T-helper 1 cell treated with Interleukin-12 subunit alpha and Interleukin-12 subunit beta and Interleukin-4 antibody, amounts not matched to agents 30 μg/mL and 1 μg/mL, for 36 hours (primary cell): ENCODE results near the gene AZU1.
A peak's percentile ranks its signal among the peaks of the same experiment; 100 is the strongest.

Experiments
- H3K27ac Mint-ChIP-seq: one replicate; pipeline ENCODE4 v1.8.0; 2021; ENCODE audit warnings: mild to moderate bottlenecking, mixed read lengths
- H3K27me3 Mint-ChIP-seq: one replicate; pipeline ENCODE4 v1.8.0; 2021; ENCODE audit warnings: low read depth, mixed read lengths
- H3K36me3 Mint-ChIP-seq: one replicate; pipeline ENCODE4 v1.8.0; 2021; ENCODE audit warnings: low read depth, mixed read lengths
- H3K4me1 Mint-ChIP-seq: one replicate; pipeline ENCODE4 v1.8.0; 2021; ENCODE audit warnings: low read depth, mixed read lengths
- H3K4me3 Mint-ChIP-seq: one replicate; pipeline ENCODE4 v1.8.0; 2021; ENCODE audit warnings: mild to moderate bottlenecking, moderate library complexity, mixed read lengths
- H3K9me3 Mint-ChIP-seq: one replicate; pipeline ENCODE4 v1.8.0; 2021; ENCODE audit warnings: mixed read lengths

The AZU1 gene

DNA sequence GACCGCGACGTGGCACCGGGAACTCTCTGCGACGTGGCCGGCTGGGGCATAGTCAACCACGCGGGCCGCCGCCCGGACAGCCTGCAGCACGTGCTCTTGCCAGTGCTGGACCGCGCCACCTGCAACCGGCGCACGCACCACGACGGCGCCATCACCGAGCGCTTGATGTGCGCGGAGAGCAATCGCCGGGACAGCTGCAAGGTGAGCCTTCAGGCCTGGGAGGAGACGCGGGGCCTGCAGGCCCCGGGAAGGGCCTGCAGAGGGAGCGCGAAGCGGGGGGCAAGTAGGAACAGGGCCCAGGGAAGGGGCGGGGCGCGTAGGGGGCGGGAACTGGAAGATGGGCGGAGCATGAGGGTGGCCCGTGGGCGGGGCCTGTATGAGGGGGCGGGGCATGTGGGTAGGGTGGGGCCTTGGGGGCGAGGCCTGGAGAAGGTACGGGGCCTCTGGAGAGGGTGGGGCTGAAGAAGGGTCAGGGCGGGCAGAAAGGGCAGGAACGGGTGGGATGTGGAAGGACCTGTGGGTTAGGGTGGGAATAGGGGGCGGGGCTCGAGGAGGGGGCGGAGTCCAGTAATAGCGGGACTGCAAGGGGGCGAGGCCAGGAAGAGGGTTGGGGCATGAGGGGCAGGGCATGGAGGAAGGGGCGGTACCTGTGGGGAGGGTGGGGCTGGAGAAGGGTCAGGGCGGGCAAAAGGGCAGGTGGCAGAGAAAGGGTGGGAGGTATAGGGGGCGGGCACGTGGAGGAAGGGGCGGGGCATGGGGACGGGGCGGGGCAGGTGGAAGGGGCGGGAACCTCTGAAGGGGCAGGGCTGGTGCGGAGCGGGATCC is 34.3 kb downstream of the AZU1 start:
- Mint-ChIP-seq H3K9me3 (no peaks in the 10 kb centered on the region), H3K4me1 (peaks cover 7% of the 10 kb centered on the region), H3K27ac (no peak overlapping the region), H3K27me3 (peaks cover 19% of the 10 kb centered on the region), H3K36me3 (peaks cover 2% of the 10 kb centered on the region), H3K4me3 (peak overlapping the region; percentile 74)

- H3K4me1 Mint-ChIP-seq: peaks cover 5% of the 10 kb centered on the region
- no peaks in the 10 kb centered on the region for H3K9me3 Mint-ChIP-seq
- peak overlapping the region; percentile 74 for H3K4me3 Mint-ChIP-seq
- H3K27ac Mint-ChIP-seq: peak overlapping the region; percentile 78
- peaks cover 17% of the 10 kb centered on the region for H3K27me3 Mint-ChIP-seq
- H3K36me3 Mint-ChIP-seq: peaks cover 6% of the 10 kb centered on the region
Measured at GRCh38 chr19:862581-863314, 35.1 kb downstream of the AZU1 start.

- Mint-ChIP-seq H3K36me3 (peaks cover 6% of the 10 kb centered on the region), H3K27me3 (peaks cover 13% of the 10 kb centered on the region), H3K27ac (peak overlapping the region; percentile 78), H3K9me3 (no peaks in the 10 kb centered on the region), H3K4me1 (peaks cover 5% of the 10 kb centered on the region), H3K4me3 (peak overlapping the region; percentile 57)
Measured at GRCh38 chr19:863315-863620, 35.6 kb downstream of the AZU1 start.

DNA sequence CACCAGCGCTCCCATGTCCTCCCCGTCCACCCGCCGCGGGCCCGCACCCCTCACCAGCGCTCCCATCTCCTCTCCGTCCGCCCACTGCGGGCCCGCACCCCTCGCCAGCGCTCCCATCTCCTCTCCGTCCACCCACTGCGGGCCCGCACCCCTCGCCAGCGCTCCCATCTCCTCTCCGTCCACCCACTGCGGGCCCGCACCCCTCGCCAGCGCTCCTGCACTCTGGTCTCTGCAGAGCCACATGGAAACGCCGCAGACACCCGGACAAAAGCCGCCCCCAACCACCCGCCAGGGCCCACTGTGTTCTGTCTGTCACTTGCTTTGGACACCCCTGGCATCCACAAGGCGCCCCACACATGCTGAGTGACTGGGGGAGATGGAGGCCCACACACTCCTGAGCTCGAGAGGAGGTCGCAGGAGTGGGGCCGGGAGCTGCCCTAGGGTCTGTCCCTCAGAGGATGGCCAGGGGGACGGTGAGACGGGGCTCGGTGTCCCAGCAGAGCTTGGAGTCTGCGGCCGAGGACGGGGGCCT is 39.2 kb downstream of the AZU1 start:
- H3K27me3 Mint-ChIP-seq: no peaks in the 10 kb centered on the region
- H3K4me1 Mint-ChIP-seq: peaks cover 7% of the 10 kb centered on the region
- H3K36me3 Mint-ChIP-seq: peaks cover 15% of the 10 kb centered on the region
- H3K4me3 Mint-ChIP-seq: no peak overlapping the region
- H3K9me3 Mint-ChIP-seq: no peaks in the 10 kb centered on the region
- no peak overlapping the region for H3K27ac Mint-ChIP-seq

DNA sequence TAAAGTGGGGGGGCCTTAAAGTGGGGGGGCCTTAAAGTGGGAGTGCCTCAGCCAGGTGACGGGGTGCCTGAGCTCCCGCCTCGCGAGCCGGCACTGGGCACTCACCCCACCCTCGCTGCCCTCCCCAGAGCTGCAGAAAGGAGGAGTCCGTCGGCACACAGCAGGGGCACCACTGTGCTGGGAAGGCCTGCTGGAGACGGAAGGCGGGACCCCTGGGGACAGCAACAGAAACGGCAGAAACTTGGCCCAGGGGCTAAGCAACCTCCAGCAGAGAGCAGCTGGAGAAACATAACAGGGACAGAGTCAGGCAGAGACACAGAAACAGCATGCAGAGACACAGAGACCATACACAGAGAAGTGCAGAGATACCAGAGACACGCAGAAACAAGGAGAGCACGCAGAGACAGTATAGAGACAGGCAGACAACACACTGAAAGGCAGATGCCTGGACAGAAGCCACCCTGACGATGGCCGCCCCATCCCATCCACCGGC is 39.7 kb downstream of the AZU1 start:
- H3K4me3 Mint-ChIP-seq: no peak overlapping the region
- peaks cover 15% of the 10 kb centered on the region for H3K36me3 Mint-ChIP-seq
- peaks cover 7% of the 10 kb centered on the region for H3K4me1 Mint-ChIP-seq
- no peaks in the 10 kb centered on the region for H3K27me3 Mint-ChIP-seq
- no peaks in the 10 kb centered on the region for H3K9me3 Mint-ChIP-seq
- H3K27ac Mint-ChIP-seq: no peak overlapping the region

- peaks cover 15% of the 10 kb centered on the region for H3K36me3 Mint-ChIP-seq
- H3K4me3 Mint-ChIP-seq: no peak overlapping the region
- no peak overlapping the region for H3K27ac Mint-ChIP-seq
- peaks cover 5% of the 10 kb centered on the region for H3K4me1 Mint-ChIP-seq
- no peaks in the 10 kb centered on the region for H3K9me3 Mint-ChIP-seq
- H3K27me3 Mint-ChIP-seq: no peaks in the 10 kb centered on the region
Measured at GRCh38 chr19:867855-868457, 40.3 kb downstream of the AZU1 start.

GRCh38 chr19:868458-869244 is 41.0 kb downstream of the AZU1 start:
- Mint-ChIP-seq H3K27ac (no peak overlapping the region), H3K27me3 (no peaks in the 10 kb centered on the region), H3K9me3 (no peaks in the 10 kb centered on the region), H3K4me3 (no peak overlapping the region), H3K36me3 (peaks cover 15% of the 10 kb centered on the region), H3K4me1 (peaks cover 5% of the 10 kb centered on the region)

DNA sequence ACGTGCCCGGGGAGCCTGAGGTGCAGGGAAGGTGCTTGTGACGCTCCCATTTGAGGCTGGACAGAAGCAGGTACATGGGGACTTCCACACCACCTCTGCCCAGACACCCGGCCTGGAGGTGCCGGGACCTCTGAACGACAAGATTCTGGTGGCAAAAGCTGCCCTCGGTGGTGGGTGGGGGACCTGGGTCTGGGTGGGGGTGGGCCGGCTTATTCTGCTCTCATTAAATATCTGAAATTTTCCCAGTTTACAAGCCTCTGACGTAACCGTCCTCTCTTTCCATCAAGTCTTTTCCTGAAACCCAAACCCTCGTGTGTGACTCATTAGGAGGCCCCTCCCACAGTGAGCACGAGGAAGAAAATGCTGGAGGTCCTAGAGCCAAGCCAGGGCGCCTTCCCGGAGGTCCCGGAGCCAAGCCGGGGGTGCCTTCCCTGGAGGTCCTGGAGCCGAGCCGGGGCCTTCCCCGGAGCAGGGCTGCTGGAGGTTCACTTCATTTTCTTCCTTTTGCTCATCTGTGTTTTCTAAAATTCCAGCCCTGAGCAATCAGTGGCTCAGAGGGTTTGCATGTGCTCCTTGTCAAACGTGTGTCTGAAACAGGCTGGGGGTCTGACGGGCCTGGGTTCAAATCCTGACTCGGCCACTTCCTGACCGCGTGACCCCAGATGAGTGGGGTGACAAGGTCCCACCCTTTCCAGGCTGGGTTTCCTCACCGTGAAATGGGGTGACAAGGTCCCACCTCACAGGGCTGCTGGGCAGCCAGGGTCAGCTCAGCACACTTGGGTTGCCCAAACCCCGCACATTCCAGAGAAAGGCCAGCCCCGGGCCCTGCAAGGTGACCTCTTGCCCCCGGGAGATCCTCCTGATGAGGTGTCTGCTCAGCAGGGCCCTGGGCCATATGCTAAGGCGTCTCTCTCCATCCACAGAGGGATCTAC is 41.9 kb downstream of the AZU1 start:
- no peaks in the 10 kb centered on the region for H3K27me3 Mint-ChIP-seq
- H3K4me3 Mint-ChIP-seq: no peak overlapping the region
- H3K27ac Mint-ChIP-seq: no peak overlapping the region
- no peaks in the 10 kb centered on the region for H3K9me3 Mint-ChIP-seq
- peaks cover 15% of the 10 kb centered on the region for H3K36me3 Mint-ChIP-seq
- H3K4me1 Mint-ChIP-seq: peaks cover 5% of the 10 kb centered on the region

- peaks cover 5% of the 10 kb centered on the region for H3K4me1 Mint-ChIP-seq
Measured at GRCh38 chr19:870314-870713, 42.7 kb downstream of the AZU1 start.

DNA sequence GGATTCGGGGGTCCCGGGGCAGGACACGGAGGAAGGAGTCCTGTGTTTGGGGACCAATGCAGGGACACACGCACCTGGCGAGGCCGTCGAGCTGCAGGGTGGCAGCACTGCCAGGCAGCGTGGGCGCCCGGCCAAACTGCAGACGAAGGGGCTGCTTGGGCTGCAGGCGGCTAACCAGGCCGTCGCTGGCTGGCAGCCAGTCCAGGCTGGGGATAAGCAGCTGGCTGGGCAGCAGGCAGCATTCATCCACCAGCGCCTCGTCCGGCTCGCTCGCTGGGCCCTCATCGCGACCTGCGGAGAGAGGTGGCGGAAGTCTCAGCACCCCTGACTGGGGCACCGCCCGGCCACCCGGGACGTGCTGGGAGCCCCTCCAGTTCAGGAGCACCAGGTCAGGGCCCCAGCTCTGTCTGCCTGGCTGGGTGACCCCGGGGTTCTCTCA is 43.3 kb downstream of the AZU1 start:
- Mint-ChIP-seq H3K27ac (no peak overlapping the region), H3K4me3 (no peak overlapping the region), H3K9me3 (no peaks in the 10 kb centered on the region), H3K27me3 (no peaks in the 10 kb centered on the region), H3K36me3 (peaks cover 13% of the 10 kb centered on the region), H3K4me1 (peaks cover 5% of the 10 kb centered on the region)

More at GRCh38 chr19:870314-870713, 42.7 kb downstream of the AZU1 start:
- Mint-ChIP-seq H3K9me3 (no peaks in the 10 kb centered on the region), H3K4me3 (no peak overlapping the region), H3K36me3 (peaks cover 15% of the 10 kb centered on the region), H3K27ac (peak overlapping the region; percentile 60), H3K27me3 (no peaks in the 10 kb centered on the region)

- H3K27ac Mint-ChIP-seq: peak overlapping the region; percentile 86
- no peaks in the 10 kb centered on the region for H3K9me3 Mint-ChIP-seq
- H3K4me1 Mint-ChIP-seq: peaks cover 5% of the 10 kb centered on the region
- H3K4me3 Mint-ChIP-seq: peak overlapping the region; percentile 77
- no peaks in the 10 kb centered on the region for H3K27me3 Mint-ChIP-seq
- H3K36me3 Mint-ChIP-seq: peaks cover 14% of the 10 kb centered on the region
Measured at GRCh38 chr19:871446-872265, 44.0 kb downstream of the AZU1 start.

DNA sequence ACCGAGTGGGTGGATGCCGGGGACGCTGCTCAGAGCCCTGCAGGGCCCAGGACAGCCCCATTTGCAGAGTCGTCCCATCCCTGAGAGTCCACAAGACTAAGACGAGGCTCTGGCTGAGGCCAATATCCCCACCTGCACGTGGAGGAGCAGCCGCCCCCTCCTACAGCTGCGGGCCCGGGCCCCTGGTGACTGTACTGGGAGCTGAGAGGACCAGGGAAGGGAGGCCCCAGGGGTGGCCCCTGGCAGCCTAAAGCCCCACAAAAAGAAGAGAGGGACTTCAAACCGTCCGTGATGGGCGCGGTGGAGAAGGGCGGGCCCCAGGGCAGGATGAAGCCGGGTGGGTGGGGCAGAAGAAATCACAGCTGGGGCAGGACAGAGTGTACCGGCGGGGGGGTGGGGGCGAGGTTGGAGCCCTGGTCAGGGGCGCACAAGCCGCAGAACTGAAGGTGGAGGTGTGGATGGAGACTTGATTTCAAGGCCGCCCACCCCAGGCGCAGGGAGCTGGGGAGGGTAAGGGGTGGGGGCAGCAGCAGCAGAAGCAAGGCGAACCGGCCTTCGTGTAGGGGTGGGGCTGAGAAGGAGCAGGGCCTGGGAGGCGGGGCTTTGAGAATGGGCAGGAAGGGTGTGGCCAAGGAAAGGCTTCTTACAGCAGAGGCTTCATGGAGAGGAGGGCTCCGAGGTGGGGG is 44.8 kb downstream of the AZU1 start:
- Mint-ChIP-seq H3K4me3 (peak overlapping the region; percentile 77), H3K27ac (peak overlapping the region; percentile 86), H3K36me3 (peaks cover 12% of the 10 kb centered on the region), H3K4me1 (peaks cover 5% of the 10 kb centered on the region), H3K27me3 (no peaks in the 10 kb centered on the region), H3K9me3 (no peaks in the 10 kb centered on the region)
